HG02852 (cell line): ENCODE results near the gene FGF12.

ENCODE experiments used
- ATAC-seq: cut with Tn5 transposase; IDR thresholded peaks from one replicate; pipeline ENCODE4 v1.9.1; 2021; ENCODE audit warnings: mild to moderate bottlenecking, moderate library complexity; ENCODE audit not compliant: unreplicated experiment

FGF12 gene

GRCh38 chr3:192216067-192216466, 511.3 kb downstream of the FGF12 start:
- no peak for ATAC-seq

DNA sequence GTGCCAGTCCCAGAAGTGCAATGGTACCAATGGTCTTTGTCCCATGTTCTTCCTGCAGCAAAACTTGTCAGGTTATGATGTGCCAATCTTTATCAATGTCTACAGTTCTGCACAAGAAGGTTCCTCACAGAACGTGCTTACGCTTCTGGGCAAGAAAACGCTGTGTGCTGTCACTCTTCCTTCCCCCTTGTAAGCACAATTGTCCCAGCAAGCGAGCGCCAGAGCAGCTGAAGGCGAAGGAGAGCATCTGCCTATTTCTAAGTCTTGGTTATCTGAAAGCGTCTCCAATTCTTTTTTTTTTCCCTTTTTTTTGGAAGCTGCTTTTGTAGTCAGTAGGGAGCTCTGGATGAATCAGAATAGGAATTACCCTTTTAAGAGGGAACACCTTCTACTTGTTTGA, 514.4 kb downstream of the FGF12 start:
- ATAC-seq: no peak

GRCh38 chr3:192212335-192212734, 515.0 kb downstream of the FGF12 start:
- no peak for ATAC-seq

DNA sequence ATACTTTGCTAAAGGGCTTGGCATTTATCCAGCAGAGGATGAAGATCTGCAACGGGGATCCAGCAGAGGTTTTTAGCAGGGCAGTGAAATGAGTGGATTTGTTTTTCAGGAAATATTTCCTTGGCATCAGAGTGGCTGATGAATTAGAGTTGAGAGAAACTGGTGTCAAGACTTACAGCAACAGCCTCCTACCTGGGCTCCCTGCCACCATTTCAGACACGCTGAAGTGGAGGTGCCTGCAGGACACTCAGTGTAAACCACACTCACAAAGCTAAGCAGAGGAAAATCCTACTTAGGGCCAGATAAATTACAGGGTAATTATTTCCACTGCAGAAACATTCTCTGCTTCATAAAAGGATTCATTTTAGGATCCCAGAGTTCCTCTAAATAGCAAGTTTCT, 519.7 kb downstream of the FGF12 start:
- ATAC-seq: no peak

- ATAC-seq: no peak
These were observed 520.1 kb downstream of the FGF12 start for GRCh38 chr3:192207239-192207638.

DNA sequence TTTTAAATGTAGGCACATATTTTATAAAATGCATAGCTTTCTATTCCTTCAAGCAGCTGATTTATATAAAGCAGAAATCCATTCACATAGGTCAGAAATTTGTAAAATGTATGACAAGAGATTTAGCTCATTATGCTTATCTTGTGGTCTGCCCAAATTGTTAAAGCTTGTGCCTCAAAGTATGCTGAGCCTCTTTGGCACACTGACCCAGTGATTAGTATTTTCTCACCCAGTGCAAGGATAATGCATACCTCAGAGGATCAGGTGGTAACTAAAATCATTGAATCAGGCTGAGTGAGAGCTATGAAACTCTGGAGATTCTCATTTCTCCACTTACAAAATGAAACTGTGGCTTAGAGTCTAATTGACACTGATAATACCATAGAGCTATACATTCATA, 533.3 kb downstream of the FGF12 start:
- ATAC-seq: no peak

- ATAC-seq: peak; percentile 90
These were observed 539.0 kb downstream of the FGF12 start for GRCh38 chr3:192188218-192188835.

DNA sequence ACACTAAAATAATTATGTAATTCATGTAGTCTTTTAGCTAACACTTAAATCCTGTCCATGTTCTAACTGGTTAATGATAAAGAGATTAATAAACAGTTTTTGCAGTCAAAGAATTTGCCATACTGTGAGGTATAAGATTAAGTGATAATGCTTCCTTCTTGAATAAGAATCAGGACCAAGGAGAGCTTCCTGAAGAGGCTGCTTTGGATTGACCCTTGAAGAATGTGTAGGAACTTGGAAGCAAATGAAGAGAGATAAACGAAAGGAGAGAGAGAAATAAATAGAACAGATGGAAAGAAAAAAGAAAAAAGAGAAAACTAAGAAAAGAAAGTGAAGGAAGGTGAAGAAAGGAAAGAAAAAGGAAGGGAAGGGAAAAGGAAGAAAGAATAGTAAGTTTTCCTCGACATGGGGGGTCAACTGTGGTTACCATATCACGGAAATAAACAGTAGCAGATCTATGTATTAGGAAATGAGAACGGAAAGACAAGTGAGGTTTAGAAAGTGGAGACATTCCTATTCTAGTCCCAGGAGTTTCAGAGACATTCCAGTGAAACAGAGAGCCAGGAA, 539.8 kb downstream of the FGF12 start:
- ATAC-seq: no peak

DNA sequence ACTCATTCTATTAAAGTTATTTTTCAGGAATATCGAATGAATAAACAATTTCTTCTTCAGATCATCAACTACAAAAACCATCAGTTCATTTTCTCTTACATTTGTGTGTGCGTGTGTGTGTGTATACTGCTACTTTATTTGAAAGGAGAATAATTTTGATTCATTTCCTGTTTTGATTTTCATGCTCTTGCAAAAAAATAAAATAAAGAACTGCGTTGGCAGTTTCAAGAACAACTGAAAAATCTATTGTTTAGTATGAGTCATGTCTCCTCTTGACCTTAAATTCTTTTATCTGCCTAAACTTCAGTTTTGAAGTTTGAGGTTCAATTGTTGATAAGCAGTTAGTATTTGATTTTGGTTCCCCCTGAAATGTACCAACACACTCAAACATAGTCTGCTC, 540.8 kb downstream of the FGF12 start:
- no peak for ATAC-seq

DNA sequence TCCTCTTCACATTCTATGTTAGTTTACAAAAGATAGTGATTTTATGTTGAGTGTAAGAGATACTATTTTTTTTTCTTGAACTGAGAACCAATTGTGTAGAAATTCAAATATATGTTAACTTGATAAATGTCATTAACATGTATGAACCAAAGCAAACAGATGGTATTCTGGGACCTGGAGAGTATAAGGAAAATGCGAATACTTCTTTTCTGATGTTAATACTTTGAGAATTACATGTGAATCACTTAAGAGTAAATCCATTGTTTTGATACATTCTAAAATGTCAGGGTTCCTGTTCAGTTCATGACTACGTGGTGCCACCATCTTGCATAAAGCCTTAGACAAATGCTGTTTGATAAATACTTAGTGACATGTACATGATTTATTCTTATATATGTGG, 541.3 kb downstream of the FGF12 start:
- ATAC-seq: no peak

- ATAC-seq: no peak
These were observed 544.2 kb downstream of the FGF12 start for GRCh38 chr3:192183109-192183508.

DNA sequence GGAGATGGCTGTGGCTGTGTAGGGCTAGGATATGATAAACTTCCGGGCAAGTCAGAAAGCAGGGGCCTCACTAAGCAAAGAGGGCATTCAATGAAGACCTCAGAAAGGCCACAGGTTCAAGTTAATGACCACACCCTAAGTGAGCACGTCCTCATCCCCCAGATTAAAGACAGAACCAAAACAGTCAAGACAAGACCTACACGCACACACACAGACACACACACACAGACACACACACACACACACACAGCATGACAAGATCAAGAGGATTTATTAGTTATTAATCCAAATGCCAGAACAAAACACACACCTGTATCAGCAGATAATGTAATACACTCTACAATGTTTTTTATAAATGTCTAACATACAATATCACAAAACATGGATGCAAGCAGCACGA, 546.2 kb downstream of the FGF12 start:
- no peak for ATAC-seq

DNA sequence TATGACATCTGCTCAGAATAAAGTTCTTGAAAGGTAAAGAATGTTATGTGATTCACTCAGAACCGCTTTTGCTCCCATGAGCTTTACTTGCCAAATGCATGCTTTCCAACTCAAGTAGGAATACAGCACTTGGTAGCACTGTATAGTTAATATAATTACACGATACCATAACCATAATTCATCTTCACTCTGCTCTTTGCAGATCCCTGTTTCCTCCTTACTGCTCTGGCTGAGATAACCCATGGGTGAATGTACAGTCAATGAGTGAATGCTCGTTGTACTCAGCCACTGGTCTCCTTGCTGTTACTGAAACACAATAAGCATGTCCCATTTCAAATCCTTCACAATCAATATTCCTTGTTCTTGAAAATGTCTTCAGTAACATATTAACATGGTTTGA, 550.0 kb downstream of the FGF12 start:
- no peak for ATAC-seq

- ATAC-seq: no peak
These were observed 553.1 kb downstream of the FGF12 start for GRCh38 chr3:192174283-192174682.

- ATAC-seq: no peak
These were observed 556.1 kb downstream of the FGF12 start for GRCh38 chr3:192171213-192171612.

GRCh38 chr3:192170659-192171058, 556.7 kb downstream of the FGF12 start:
- no peak for ATAC-seq

GRCh38 chr3:192170031-192170430, 557.3 kb downstream of the FGF12 start:
- no peak for ATAC-seq

DNA sequence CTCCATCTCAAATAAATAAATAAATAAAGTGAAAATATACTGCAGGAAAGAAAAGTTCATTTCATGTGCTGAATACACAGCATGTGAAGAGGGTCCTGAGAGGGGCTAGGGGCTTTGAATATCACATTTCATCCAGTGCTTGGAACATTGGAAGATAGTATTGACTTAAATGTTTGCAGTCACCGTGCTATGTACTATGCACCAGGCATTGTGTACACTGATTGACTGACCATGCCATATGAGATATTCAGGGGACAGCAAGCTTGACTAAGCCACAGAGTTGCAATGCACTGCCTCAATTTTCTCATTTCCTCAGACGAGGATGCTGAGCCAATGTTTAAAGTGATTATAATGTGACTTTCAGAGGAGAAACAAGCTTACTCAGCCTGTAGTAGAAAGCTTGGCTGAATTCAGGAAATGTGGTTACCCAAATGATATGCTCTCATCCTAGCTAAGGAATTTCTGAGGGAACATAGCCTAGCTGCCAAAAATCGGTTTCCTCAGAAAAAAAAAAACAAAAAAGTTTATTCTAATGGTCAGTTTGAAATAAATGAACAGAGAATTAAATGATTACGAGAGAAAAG, 557.9 kb downstream of the FGF12 start:
- ATAC-seq: no peak

DNA sequence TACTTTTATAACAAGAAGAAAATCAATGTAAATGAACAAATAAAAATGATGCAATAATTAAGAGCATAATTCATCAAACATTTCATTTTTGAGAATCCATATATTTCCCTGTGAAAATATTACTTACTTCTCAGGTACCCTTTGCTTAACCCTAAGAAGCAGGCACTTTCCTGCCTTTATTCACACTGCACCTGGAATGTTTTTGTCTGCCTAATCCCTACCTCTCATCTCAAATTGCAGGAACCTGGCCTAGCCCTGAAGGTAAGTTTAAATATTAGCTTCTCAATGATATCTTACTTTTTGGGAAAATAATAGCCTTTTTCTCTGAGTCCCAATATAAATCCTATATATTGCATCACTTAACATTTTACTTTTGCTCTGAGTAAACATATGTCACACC, 559.1 kb downstream of the FGF12 start:
- no peak for ATAC-seq

DNA sequence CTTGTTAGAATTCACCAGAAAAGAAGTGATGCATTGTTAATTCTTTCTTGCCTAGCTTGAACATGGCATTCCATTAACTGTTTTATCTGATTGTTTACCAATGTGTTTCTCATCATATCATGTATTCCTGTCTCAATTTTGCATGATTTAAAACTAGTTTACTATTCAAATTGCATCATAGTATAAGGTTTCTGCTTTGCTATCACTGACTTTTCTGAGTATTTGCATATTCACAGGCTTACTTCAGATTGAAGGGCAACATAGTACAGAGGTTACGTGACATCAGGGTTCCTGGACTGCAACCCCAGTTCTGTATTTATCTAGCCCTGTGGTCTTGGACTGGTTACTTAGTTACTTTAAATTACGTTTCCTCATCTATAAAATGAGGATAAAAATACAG, 561.8 kb downstream of the FGF12 start:
- ATAC-seq: no peak

GRCh38 chr3:192161661-192162060, 565.7 kb downstream of the FGF12 start:
- no peak for ATAC-seq

DNA sequence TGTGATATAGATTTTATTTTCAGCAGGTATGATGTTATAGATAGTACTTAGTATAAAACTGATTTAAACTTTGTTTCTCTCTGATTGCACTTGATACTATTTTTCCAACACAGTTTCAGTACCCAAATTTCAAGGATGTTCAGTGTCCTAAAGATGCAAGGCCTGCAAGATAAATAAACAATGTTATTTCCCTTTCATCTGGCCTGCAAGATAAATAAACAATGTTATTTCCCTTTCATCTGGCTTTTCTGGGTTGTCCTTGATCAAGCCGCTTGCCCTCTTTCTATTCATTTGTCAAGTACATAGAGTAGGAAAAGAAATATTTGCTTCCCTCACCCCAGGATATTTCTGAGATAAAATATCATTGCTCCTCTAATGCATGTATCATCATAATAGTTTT, 571.0 kb downstream of the FGF12 start:
- ATAC-seq: no peak

GRCh38 chr3:192155194-192155593, 572.1 kb downstream of the FGF12 start:
- ATAC-seq: no peak
